Measurements from ENCODE around the gene GBX2. TPM values are rescaled to one million over a fixed set of nuclear protein-coding genes. Genes with fewer than 3 reads are reported as not detected.

The GBX2 gene
- total and polyA plus RNA-seq, 9 of the 15 experiments (the other 6 are each of a cell fraction or from before 2014, with no cell fraction given): 0.03 to 0.53 (median 0.27) TPM; not detected in 1

DNA sequence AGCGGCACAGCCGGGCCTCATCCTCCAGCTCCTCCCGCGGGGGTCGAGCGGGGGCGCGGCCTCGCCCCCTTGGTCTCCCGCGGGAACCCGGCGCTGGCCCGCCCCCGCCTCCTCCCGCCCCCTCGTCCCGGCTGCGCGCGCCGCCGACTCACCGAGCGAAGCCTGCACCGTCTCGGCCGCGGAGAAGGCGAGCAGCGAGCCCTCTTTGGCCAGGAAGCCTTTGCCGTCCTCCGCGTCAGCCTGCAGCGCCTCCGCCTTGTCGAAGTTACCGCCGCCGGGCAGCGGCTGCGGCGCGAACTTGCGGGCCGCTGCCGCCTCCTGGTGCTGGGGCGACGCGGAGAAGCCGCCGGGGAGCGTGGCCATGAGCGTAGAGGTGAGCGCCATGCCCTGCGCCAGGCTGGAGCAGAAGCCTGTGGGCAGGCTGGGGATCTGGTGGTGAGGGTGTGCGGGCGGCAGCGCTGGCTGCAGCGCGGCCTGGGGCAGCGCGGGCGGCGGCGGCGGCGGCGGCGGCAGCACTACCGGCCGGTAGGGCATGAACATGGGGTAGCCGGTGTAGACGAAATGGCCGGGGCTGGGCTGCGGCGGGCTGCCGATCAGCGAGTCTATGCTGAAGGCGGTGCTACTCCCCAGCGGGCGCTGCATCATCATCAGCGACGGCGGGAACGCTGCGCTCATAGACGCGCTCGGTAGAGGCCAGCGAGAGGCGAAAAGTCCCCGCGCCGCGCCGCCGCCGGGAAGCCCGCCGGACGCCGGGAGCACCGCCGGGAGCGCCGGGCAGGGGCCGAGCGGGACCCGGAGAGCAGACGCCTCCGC lies 683 bp downstream of the GBX2 start (continued):
- TF ChIP-seq, protein P1, sequence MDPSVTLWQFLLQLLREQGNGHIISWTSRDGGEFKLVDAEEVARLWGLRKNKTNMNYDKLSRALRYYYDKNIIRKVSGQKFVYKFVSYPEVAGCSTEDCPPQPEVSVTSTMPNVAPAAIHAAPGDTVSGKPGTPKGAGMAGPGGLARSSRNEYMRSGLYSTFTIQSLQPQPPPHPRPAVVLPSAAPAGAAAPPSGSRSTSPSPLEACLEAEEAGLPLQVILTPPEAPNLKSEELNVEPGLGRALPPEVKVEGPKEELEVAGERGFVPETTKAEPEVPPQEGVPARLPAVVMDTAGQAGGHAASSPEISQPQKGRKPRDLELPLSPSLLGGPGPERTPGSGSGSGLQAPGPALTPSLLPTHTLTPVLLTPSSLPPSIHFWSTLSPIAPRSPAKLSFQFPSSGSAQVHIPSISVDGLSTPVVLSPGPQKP (CRISPR knock-in tag; IDR thresholded peaks at IDR 0.05): no peak
- TF ChIP-seq ZNF384 (IDR thresholded peaks at IDR 0.05; ENCODE audit: low read depth, low read length): no peak
- TF ChIP-seq ZBTB33 (CRISPR knock-in tag; IDR thresholded peaks at IDR 0.05): no peak
- no peak for TF ChIP-seq RCOR1 (IDR thresholded peaks at IDR 0.05; ENCODE audit: borderline replicate concordance in 1 of 2, low read depth in 2 of 2, low read length in 2 of 2)
- TF ChIP-seq CTBP1 (IDR thresholded peaks at IDR 0.05; ENCODE audit: borderline replicate concordance): peak; percentile 49; the same call in 1 of the 2 replicates
- TF ChIP-seq EP300 (IDR thresholded peaks at IDR 0.05; ENCODE audit: low read length): no peak
- TF ChIP-seq, protein P2, sequence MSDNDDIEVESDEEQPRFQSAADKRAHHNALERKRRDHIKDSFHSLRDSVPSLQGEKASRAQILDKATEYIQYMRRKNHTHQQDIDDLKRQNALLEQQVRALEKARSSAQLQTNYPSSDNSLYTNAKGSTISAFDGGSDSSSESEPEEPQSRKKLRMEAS (CRISPR knock-in tag; IDR thresholded peaks at IDR 0.05): no peak
- TF ChIP-seq ZNF146 (CRISPR knock-in tag; IDR thresholded peaks at IDR 0.05; ENCODE audit: unreplicated experiment): no peak
- no peak for TF ChIP-seq GATAD2A (IDR thresholded peaks at IDR 0.05)
- no peak for TF ChIP-seq MAFF (IDR thresholded peaks at IDR 0.05; ENCODE audit: low read length)
- TF ChIP-seq PHTF2 (CRISPR knock-in tag; IDR thresholded peaks at IDR 0.05): no peak
- peak; percentile 56 for TF ChIP-seq ZFP36 (IDR thresholded peaks at IDR 0.05; ENCODE audit: low read depth, low read length, partially characterized antibody)
- no peak for TF ChIP-seq ARID2 (IDR thresholded peaks at IDR 0.05)
- TF ChIP-seq ZNF436 (CRISPR knock-in tag; IDR thresholded peaks at IDR 0.05): 0 out of 2 replicates have a peak, but pooled peaks have one; percentile 29
- TF ChIP-seq, protein P3, sequence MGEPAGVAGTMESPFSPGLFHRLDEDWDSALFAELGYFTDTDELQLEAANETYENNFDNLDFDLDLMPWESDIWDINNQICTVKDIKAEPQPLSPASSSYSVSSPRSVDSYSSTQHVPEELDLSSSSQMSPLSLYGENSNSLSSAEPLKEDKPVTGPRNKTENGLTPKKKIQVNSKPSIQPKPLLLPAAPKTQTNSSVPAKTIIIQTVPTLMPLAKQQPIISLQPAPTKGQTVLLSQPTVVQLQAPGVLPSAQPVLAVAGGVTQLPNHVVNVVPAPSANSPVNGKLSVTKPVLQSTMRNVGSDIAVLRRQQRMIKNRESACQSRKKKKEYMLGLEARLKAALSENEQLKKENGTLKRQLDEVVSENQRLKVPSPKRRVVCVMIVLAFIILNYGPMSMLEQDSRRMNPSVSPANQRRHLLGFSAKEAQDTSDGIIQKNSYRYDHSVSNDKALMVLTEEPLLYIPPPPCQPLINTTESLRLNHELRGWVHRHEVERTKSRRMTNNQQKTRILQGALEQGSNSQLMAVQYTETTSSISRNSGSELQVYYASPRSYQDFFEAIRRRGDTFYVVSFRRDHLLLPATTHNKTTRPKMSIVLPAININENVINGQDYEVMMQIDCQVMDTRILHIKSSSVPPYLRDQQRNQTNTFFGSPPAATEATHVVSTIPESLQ (CRISPR knock-in tag; IDR thresholded peaks at IDR 0.05): no peak

Measured in K562 (cell line).